HS-5 (cell line): ENCODE measurements around the gene TCAP.

ENCODE experiments used
- DNase-seq: peaks from one replicate; pipeline ENCODE4 v3.0.0-alpha.2; 2012; ENCODE audit warnings: low read depth

TCAP gene

GRCh38 chr17:39667262-39667944 lies 2.3 kb downstream of the TCAP start:
- no peak for DNase-seq

- no peak for DNase-seq
Measured at GRCh38 chr17:39667945-39668924, 3.1 kb downstream of the TCAP start, which contains the start of gene PNMT. TSS of gene PNMT (plus strand) at chr17:39668453. CDS start at chr17:39668476, 23 bp downstream.

- no peak for DNase-seq
Measured at GRCh38 chr17:39669897-39670735, 5.0 kb downstream of the TCAP start.

GRCh38 chr17:39670746-39671145 lies 5.6 kb downstream of the TCAP start:
- DNase-seq, result no peak

GRCh38 chr17:39671651-39672521 lies 6.7 kb downstream of the TCAP start:
- DNase-seq, result no peak

- DNase-seq, result no peak
Measured at GRCh38 chr17:39672522-39673334, 7.6 kb downstream of the TCAP start.

- no peak for DNase-seq
Measured at GRCh38 chr17:39673335-39674081, 8.4 kb downstream of the TCAP start.

- DNase-seq, result no peak
Measured at GRCh38 chr17:39674179-39674578, 9.0 kb downstream of the TCAP start.

- no peak for DNase-seq
Measured at GRCh38 chr17:39674702-39675389, 9.7 kb downstream of the TCAP start.

GRCh38 chr17:39675390-39676082 lies 10.4 kb downstream of the TCAP start:
- DNase-seq, result no peak

GRCh38 chr17:39676198-39676819 lies 11.2 kb downstream of the TCAP start:
- DNase-seq, result no peak

- DNase-seq, result no peak
Measured at GRCh38 chr17:39677072-39677471, 11.9 kb downstream of the TCAP start.

- DNase-seq, result no peak
Measured at GRCh38 chr17:39677542-39678339, 12.6 kb downstream of the TCAP start.

GRCh38 chr17:39678340-39679116 lies 13.4 kb downstream of the TCAP start:
- no peak for DNase-seq

GRCh38 chr17:39679521-39680192 lies 14.5 kb downstream of the TCAP start:
- no peak for DNase-seq
